ENCODE results near the gene OBSL1.

OBSL1 gene

DNA sequence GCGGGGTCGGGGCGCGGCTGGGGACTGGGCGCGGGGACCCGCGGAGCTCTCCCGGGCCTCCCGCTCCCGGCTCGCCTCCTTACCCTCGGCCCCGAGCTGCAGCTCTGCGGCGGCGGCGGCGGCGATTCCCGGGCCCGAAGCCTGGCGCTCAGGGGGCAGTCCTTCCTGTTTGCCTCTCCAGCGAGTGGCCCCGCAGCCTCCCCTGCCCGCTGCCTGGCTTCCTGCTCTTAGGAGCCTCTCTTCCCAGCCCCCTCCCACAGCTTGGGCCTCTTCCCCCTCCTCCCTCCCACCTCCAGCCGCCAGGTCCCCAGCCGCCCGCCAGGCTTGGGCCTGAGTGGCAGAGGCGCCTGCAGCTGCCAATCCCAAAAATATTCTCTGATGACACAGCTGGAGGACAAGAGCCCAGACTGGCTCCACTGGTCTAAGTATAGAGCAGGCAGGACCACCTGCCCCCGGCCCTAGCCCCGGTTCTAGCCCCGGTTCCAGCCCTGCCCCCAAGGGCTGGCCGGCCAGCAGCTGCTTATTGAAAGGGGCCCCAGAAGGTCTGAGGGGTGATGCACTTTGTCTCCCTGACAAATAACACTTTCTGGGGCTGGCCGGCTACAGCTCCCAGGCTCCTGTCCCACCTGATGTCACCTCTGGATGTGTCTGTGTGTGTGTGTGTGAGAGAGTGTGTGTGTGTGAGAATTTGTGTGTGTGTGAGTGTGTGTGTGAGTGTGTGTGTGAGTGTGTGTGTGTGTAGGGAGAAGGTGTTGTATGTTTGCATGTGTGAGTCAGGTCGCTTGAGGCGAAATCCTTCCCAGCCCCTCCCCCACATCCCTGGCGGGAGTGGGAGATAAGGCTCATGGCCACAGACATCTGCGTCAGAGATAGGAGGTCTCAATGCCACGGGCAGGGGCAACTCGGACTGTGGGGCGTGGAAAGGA lies at the start of gene OBSL1:
OBSL1 (minus strand) TSS at position 229 of the 926 bp plus-strand sequence. CDS start 307 bp downstream, outside the sequence.
- peak; percentile 89 for DNase-seq (ENCODE audit: low spot score)

DNA sequence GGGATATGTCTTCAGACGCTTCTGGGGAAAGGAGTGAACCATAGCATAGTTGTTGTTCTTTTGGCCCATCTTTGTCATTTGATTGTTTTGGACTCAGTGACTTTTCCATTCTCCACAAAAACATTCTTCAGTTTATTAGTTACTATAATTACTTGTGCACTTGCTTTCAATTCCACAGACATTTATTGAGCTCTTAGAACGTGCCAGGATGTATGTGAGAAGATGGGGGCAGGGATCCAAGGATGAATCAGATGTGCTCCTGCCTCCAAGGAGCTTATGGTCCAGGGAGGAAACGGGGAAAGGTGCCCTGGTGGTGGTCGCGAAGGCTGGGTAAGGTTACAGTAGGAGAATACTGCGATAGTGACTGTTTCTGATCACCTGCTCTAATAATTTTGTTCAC lies 49.2 kb upstream of the OBSL1 start:
- no peak for DNase-seq (ENCODE audit: low spot score)

DNA sequence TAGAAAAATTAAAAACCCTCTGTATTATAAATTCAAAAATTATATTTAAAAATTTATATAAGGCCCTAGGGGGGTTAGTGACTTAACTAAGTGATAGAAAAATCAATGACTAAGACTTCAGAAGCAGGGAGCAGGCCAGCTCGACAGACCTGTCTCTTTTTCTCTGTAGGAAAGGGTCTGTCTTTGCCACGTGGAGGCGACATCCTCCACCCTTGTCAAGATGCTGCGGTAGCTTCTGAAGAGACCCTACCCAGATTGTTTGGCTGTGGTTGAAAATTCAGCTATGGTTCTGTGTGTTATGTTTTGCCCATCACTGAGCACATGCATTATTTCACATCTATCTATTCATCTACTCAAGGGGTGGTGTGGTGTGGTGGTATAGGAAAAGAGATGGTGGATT lies 47.9 kb upstream of the OBSL1 start:
- DNase-seq (ENCODE audit: low spot score): no peak

DNA sequence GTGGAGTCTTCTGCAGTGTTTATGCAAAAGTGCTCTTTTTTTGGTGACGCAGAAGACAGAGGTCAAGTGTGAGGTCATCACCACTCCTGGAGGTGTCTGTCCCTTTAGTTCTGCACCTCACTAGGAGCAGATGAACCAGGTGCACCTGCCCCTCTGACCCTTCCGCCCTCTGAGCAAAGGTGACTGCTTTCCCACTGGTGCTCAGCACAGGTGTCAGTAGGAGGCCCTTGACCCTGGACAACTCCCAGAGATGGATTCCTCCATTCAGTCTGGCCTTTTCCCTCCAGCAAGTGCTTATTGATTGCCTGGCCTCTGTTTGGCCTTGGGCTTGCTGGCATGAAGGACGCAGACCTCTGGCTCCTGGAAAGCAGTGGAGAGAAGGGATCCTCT lies 47.4 kb upstream of the OBSL1 start:
- DNase-seq (ENCODE audit: low spot score): no peak

GRCh38 chr2:219616550-219616949 lies 45.2 kb upstream of the OBSL1 start:
- DNase-seq (ENCODE audit: low spot score): no peak

DNA sequence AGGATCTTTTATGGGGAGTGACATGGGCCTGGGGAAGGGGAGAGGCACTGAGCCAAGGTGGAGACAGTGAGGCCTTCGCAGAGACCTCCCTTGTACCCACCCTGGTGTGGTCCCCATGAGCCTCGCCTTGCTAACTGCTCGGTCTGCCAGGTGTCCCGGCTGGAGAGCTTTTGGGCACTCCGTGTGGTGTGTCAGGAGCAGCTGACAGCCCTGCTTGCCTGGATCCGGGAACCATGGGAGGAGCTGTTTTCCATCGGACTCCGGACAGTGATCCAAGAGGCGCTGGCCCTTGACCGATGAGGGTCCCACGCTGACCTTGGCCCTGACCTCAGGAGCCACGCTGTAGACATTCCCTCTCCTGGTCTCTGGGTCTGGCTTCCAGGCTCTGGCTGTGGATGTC lies 44.6 kb upstream of the OBSL1 start:
- no peak for DNase-seq (ENCODE audit: low spot score)

GRCh38 chr2:219615036-219615435 lies 43.7 kb upstream of the OBSL1 start:
- DNase-seq (ENCODE audit: low spot score): no peak

GRCh38 chr2:219614076-219614860 lies 42.9 kb upstream of the OBSL1 start:
- DNase-seq (ENCODE audit: low spot score): no peak

DNA sequence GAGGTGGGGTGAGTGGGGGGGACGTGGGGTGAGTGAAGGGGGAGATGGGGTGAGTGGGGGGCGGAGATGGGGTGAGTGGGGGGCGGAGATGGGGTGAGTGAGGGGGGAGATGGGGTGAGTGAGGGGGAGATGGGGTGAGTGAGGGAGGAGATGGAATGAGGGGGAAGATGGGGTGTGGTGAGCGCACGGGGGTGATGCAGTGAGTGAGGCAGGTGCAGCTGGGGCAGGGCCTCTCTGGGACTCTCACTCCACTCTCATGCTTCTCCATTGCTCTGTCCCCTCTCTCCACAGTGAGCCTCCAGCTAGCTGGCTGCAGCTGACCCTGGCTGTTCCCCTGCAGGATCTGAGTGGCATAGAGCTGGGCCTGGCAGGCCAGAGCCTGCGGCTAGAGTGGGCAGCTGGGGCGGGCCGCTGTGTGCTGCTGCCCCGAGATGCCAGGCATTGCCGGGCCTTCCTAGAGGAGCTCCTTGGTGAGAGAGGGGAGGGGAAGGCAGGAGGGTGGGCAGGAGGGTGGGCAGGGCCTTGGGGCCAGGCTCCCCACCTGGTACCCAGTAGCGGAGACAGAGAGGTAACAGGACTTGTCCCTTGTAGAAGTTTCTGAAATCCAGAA lies 42.2 kb upstream of the OBSL1 start:
- no peak for DNase-seq (ENCODE audit: low spot score)

- DNase-seq (ENCODE audit: low spot score): no peak
Observed at GRCh38 chr2:219612577-219613286, 41.4 kb upstream of the OBSL1 start.

DNA sequence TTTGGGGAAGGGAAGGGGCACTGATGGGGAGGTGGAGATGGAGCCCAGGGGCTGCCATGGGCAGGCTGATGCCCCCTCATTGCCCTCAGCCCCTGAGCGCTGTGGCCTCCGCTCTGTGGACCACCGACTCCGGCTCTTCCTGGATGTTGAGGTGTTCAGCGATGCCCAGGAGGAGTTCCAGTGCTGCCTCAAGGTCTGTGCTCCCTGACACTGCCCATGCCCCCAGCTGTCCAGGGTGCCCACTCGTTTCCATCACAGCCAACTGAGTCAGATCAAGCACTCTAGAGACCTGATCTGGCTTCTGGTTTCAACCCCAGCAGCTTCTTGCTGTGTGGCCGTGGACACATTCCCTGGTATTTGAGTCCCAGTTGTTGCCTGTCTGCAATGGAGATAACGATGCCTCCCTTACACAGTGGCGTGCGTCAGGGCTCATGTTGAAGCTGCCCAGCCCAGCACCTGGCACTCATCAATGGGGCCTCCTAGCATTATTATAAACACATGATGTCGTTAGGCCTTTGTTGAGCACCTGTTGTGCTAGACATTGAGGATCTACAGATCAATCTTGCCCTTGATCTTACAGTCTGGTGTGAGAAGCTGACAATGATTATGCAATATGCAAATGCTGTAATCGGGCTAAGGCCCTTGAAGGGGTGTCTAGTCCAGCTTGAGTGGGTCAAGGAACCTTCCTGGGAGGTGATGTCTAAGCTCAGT lies 40.7 kb upstream of the OBSL1 start:
- no peak for DNase-seq (ENCODE audit: low spot score)

DNA sequence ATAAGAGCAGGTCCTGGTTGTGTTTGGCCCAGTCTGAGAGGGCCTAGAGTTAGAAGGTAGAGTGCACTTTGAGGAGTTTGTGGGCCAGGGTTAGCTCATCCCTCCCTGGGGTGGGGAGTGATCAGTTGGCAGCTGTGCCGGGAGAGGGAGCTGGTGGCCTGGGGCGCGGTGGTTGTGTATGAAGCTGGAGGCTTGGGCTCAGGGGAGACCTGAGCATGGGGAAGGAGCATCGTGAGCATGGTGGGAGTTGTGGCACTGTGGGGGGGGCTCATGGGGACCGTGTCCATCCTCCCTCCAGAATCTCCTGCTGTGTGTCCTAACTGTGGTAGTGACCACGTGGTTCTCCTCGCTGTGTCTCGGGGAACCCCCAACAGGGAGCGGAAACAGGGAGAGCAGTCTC lies 40.0 kb upstream of the OBSL1 start:
- DNase-seq (ENCODE audit: low spot score): no peak

DNA sequence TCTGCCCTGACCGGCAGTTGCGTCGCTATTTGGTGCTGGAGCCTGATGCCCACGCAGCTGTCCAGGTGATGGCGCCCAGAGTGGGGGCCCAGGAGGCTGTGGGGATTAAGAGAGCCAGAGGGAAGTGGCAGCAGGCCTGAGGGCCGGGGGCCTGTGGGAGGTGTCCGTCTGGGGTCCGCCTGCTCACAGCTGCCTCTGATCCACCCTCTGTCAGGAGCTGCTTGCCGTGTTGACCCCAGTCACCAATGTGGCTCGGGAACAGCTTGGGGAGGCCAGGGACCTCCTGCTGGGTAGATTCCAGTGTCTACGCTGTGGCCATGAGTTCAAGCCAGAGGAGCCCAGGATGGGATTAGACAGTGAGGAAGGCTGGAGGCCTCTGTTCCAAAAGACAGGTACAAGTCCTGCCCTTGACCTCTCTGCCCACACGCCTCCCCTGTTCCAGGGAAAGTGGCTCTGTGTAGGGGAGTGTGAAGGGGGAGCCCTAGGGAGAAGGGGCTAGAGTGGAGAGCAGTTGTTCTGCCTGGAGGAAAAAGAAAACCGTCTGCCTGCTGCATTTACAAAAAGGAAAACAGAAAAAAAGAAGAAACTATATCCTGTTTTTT lies 37.9 kb upstream of the OBSL1 start:
- no peak for DNase-seq (ENCODE audit: low spot score)

- no peak for DNase-seq (ENCODE audit: low spot score)
Observed at GRCh38 chr2:219608399-219608964, 37.1 kb upstream of the OBSL1 start.

GRCh38 chr2:219607931-219608330 lies 36.6 kb upstream of the OBSL1 start:
- DNase-seq (ENCODE audit: low spot score): no peak

DNA sequence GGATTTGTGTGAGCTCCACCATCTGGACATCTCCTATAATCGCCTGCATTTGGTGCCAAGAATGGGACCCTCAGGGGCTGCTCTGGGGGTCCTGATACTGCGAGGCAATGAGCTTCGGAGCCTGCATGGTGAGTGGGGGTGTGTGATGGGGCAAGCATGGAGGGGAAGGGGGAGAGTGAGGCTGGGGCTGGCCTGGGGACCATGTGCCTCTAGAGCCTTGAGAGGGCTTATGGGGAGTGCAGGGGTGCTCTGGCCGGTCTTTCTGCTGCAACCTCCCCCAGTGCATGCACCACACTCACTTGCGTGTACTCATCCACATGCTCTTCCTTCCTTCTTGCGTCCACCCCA lies 34.2 kb upstream of the OBSL1 start:
- no peak for DNase-seq (ENCODE audit: low spot score)

DNA sequence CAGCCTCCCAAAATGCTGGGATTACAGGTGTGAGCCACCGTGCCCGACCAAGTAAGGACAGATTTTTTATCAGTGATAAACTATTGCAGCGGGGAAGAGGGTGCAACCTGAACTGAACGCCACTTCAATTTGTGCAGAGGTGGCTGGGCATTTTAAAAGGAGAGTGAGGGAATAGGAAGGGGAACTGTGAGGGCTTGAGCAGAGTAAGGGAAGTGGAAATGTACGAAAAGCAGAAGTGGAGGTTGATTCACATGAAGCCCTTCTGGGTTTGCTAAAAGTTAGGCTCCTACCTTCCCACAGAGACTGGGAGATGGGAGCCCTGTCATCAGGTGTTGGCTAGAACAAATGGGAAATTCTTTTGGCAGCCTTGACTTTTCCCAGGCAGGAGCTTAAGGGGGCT lies 32.4 kb upstream of the OBSL1 start:
- DNase-seq (ENCODE audit: low spot score): no peak

- DNase-seq (ENCODE audit: low spot score): no peak
Observed at GRCh38 chr2:219598308-219599078, 27.2 kb upstream of the OBSL1 start.

GRCh38 chr2:219597552-219598307 lies 26.4 kb upstream of the OBSL1 start, which contains the start of gene STK11IP:
Gene STK11IP (plus strand): TSS chr2:219597857. CDS start chr2:219598120, 263 bp downstream.
- peak; percentile 98 for DNase-seq (ENCODE audit: low spot score)
